ENCODE results near the gene HIC2.
"Not testable (repeated sequence)": the region's sequence is repeated elsewhere in the genome, so short reads cannot be mapped to it uniquely, and the experiment has no call there.

GRCh38 chr22:21440018-21440636 is 23.0 kb downstream of the HIC2 start:
- TF ChIP-seq IKZF1 (conservative IDR thresholded peaks at IDR 0.05); NRF1 (conservative IDR thresholded peaks at IDR 0.05; ENCODE audit: low read depth, low read length); SREBF2 (IDR thresholded peaks at IDR 0.05; ENCODE audit: low read length); CTCF (IDR thresholded peaks at IDR 0.05 in 2 of 3, conservative IDR thresholded peaks at IDR 0.05 in 1 of 3; ENCODE audit: control insufficient read depth in 2 of 3, extremely low read depth in 1 of 3, insufficient read depth in 1 of 3, low read depth in 3 of 3, low read length in 3 of 3); POLR2AphosphoS5 (IDR thresholded peaks at IDR 0.05; ENCODE audit: low read length); ZBED1 (IDR thresholded peaks at IDR 0.05; ENCODE audit: borderline replicate concordance); LARP7 (IDR thresholded peaks at IDR 0.05); MTA2 (IDR thresholded peaks at IDR 0.05; ENCODE audit: low read depth); MAX (IDR thresholded peaks at IDR 0.05; ENCODE audit: low read depth, low read length); RELA (IDR thresholded peaks at IDR 0.05; ENCODE audit: borderline replicate concordance, partially characterized antibody); RFX5 (IDR thresholded peaks at IDR 0.05; ENCODE audit: low read depth, low read length): not testable (repeated sequence)

Data from GM12878 (cell line).